RWPE2 (cell line): ENCODE data around the gene TSACC.

Experiments
- ATAC-seq: fragments of 200-7000 bp; cut with Tn5 transposase; 3 replicates; pipeline ENCODE4 v1.9.1; 2021; ENCODE audit warnings: low read depth
- DNase-seq: peaks from one replicate; pipeline ENCODE4 v3.0.0-alpha.2; 2020; ENCODE audit warnings: low spot score
- H3K27ac ChIP-seq: fragments of 450-650 bp; 2 replicates; pipeline ENCODE4 v1.5.1; 2017; ENCODE audit warnings: mild to moderate bottlenecking; ENCODE audit not compliant: poor library complexity, severe bottlenecking
- H3K27me3 ChIP-seq: fragments of 250-450 bp; sonication (Bioruptor Pico); 2 replicates; pipeline ENCODE4 v1.5.1; 2021; ENCODE audit warnings: mild to moderate bottlenecking, moderate library complexity; ENCODE audit not compliant: insufficient read depth, poor library complexity, severe bottlenecking
- H3K36me3 ChIP-seq: fragments of 250-450 bp; sonication (Bioruptor Pico); 2 replicates; pipeline ENCODE4 v1.5.1; 2020; ENCODE audit warnings: low read depth, mild to moderate bottlenecking, moderate library complexity
- H3K4me1 ChIP-seq: fragments of 250-450 bp; sonication (Bioruptor Pico); 2 replicates; pipeline ENCODE4 v1.5.1; 2021; ENCODE audit warnings: mild to moderate bottlenecking, moderate library complexity; ENCODE audit not compliant: insufficient read depth, poor library complexity, severe bottlenecking
- H3K4me3 ChIP-seq: fragments of 250-450 bp; sonication (Bioruptor Pico); 2 replicates; pipeline ENCODE4 v1.5.1; 2021; ENCODE audit warnings: mild to moderate bottlenecking, moderate library complexity; ENCODE audit not compliant: severe bottlenecking
- H3K9me3 ChIP-seq: fragments of 250-450 bp; sonication (Bioruptor Pico); 2 replicates; pipeline ENCODE4 v1.5.1; 2021; ENCODE audit warnings: mild to moderate bottlenecking, moderate library complexity; ENCODE audit not compliant: severe bottlenecking
- CTCF ChIP-seq: fragments of 450-650 bp; IDR thresholded peaks from one replicate; pipeline ENCODE4 v1.5.1; 2017; ENCODE audit warnings: mild to moderate bottlenecking, moderate library complexity; ENCODE audit not compliant: poor library complexity, severe bottlenecking

TSACC gene

DNA sequence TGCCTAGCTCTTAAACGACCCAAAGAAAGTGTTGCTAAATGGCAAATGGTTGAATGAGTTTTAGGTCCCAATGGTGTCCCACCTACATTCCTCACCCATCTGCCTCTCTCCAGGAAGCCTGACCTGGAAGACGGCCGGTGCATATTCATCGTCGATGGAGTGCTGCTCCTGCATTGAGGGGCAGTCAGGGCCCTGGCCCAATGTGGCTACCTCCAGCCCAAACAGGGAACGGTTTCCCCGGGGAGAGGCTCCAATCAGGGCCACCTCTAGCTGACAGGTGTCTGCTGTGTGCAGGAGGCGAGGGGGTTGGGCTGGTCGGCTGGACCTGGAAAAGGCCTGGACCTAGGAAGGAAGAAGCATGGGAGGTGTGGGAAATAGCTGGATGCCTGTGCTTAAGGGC lies 44.4 kb upstream of the TSACC start:
- Histone ChIP-seq H3K36me3 (peaks cover 11% of the 10 kb centered on the region), H3K27ac (no peak overlapping the region), H3K4me3 (no peak overlapping the region), H3K27me3 (no peaks in the 10 kb centered on the region), H3K4me1 (peaks cover 5% of the 10 kb centered on the region), H3K9me3 (no peaks in the 10 kb centered on the region)
- TF ChIP-seq CTCF, result no peak
- DNase-seq, result no peak
- ATAC-seq, result no peak

DNA sequence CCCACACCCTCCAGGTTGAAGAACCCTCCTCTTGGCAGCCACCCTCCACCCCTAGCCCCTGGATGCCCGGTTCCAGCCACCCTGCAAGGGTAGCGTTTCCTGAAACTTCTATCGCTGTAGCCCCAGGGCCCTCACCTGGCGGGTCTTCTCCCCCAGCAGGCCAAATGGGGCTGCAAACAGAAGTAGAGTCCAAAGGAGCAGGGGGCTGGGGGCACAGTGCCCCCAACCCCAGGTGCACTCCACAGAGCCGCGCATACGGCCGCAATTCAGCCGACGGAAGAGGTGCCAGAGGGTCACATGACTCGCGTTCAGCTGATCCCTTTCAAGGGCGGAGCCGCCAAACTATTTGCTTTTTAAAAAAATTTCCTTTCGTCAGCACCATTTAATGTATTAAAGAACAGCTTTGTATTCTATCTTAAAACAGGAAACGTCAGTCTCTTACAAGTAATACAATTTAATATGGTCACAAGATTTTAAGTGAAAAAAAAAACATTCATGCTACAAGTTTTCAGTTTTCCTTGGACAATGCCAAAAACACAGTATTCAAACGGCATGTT lies 42.9 kb upstream of the TSACC start, which contains the start of gene GLMP:
Gene GLMP, minus strand, starts transcription at position 289 of the 557 bp plus-strand sequence. Its CDS starts 34 bp downstream, at position 255.
- ATAC-seq (peak; percentile 63), DNase-seq (no peak)
- Histone ChIP-seq H3K4me1 (peaks cover 5% of the 10 kb centered on the region), H3K27ac (no peak within 1 kb of the TSS), H3K36me3 (no peaks in the 10 kb centered on the region), H3K9me3 (no peaks in the 10 kb centered on the region), H3K27me3 (no peaks in the 10 kb centered on the region), H3K4me3 (peak within 1 kb of the TSS; percentile 46)
- TF ChIP-seq CTCF, result no peak

DNA sequence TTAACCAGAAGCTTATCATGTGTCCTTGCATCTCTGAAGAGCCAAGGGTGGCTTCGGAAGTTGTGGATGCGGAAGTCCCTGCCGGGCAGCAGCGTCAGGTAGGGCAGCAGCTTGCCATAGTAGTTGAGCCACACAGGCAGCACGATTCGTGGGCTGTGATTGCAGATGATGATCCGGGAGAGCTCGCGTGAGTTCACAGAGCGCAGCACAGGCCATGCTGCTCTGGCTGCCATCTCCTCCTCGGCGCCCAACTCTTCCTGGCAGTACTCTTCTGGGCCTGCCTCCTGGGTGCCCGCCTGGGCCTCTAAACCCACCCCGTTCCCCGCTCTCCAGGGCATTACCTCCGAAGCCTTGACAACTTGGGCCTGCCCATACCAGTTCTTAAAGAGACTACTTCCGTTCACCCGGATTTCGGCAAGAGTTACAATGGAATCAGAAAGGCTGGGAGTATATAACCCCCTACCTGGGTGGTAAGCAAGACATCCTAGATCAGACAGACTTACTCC lies 39.4 kb upstream of the TSACC start, which contains the start of gene VHLL:
Gene VHLL, minus strand, starts transcription at position 456 of the 506 bp plus-strand sequence. Its CDS starts 118 bp downstream, at position 338.
- DNase-seq (no peak), ATAC-seq (no peak)
- H3K27ac ChIP-seq, result no peak within 1 kb of the TSS
- H3K9me3 ChIP-seq, result no peaks in the 10 kb centered on the region
- 0 out of 2 replicates have a peak, but pooled peaks cover 3% of the 10 kb centered on the region for H3K36me3 ChIP-seq
- H3K27me3 ChIP-seq, result no peaks in the 10 kb centered on the region
- H3K4me3 ChIP-seq, result no peak within 1 kb of the TSS
- no peak for TF ChIP-seq CTCF
- peaks cover 12% of the 10 kb centered on the region for H3K4me1 ChIP-seq

- Histone ChIP-seq H3K9me3 (no peaks in the 10 kb centered on the region), H3K27ac (no peak overlapping the region), H3K27me3 (no peaks in the 10 kb centered on the region), H3K4me3 (no peak overlapping the region), H3K36me3 (peaks cover 22% of the 10 kb centered on the region), H3K4me1 (peaks cover 7% of the 10 kb centered on the region)
- no peak for ATAC-seq
- TF ChIP-seq CTCF, result no peak
- no peak for DNase-seq
Observed at GRCh38 chr1:156303241-156303640, 35.1 kb upstream of the TSACC start.

GRCh38 chr1:156305215-156305614 lies 33.1 kb upstream of the TSACC start:
- TF ChIP-seq CTCF, result no peak
- H3K4me1 ChIP-seq, result peaks cover 7% of the 10 kb centered on the region
- no peaks in the 10 kb centered on the region for H3K9me3 ChIP-seq
- ATAC-seq (no peak), DNase-seq (no peak)
- H3K4me3 ChIP-seq, result no peak overlapping the region
- H3K27me3 ChIP-seq, result no peaks in the 10 kb centered on the region
- H3K27ac ChIP-seq, result no peak overlapping the region
- H3K36me3 ChIP-seq, result peaks cover 41% of the 10 kb centered on the region
